Measurements from ENCODE around the gene BCL7A. TPM values are rescaled to one million over a fixed set of nuclear protein-coding genes. Genes with fewer than 3 reads are reported as not detected.

BCL7A gene
- total and polyA plus RNA-seq, 10 of the 15 experiments (the other 5 are each of a cell fraction or from before 2014, with no cell fraction given), result 0.37 to 17.2 (median 11.7) TPM

DNA sequence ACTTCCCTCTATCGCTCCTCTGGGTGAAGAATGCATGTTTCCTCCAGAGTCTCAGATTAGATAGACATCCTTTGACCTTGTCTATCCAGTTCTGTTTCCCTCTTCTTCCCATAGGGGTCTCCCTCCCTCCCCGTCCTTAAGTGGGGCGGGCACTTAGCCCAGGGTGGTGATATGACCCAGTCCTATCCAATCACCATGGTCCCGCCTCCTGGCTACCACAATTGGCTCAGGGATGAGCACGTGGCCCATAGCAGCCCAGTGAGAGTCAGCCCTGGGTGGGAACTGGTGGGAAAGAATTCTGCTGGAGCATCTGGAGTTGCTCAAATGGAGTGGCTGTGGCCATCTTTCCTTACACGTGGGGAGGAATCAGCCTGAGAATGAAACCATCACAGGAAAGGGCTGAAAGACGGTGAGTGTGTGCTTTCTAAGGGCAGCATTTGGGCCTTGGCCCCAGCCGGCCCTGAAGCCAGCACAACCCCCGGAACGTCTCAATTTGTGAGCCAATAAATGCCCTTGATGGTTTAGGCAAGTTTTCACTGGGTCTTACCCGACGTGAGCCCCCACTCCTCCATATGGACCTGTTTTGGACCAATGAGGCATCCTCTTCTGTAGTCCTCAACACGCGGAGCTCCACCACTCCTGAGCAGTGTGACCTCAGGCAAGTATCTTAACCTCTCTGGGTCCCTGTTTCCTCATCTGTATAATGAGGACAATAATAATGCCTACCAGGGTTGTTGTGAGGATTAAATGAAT, 42.5 kb downstream of the BCL7A start (continued):
- TF ChIP-seq, protein P1, sequence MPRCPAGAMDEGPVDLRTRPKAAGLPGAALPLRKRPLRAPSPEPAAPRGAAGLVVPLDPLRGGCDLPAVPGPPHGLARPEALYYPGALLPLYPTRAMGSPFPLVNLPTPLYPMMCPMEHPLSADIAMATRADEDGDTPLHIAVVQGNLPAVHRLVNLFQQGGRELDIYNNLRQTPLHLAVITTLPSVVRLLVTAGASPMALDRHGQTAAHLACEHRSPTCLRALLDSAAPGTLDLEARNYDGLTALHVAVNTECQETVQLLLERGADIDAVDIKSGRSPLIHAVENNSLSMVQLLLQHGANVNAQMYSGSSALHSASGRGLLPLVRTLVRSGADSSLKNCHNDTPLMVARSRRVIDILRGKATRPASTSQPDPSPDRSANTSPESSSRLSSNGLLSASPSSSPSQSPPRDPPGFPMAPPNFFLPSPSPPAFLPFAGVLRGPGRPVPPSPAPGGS (IDR thresholded peaks at IDR 0.05; ENCODE audit: borderline replicate concordance, insufficient read depth, low read depth, low read length, poor library complexity, severe bottlenecking), result no peak

DNA sequence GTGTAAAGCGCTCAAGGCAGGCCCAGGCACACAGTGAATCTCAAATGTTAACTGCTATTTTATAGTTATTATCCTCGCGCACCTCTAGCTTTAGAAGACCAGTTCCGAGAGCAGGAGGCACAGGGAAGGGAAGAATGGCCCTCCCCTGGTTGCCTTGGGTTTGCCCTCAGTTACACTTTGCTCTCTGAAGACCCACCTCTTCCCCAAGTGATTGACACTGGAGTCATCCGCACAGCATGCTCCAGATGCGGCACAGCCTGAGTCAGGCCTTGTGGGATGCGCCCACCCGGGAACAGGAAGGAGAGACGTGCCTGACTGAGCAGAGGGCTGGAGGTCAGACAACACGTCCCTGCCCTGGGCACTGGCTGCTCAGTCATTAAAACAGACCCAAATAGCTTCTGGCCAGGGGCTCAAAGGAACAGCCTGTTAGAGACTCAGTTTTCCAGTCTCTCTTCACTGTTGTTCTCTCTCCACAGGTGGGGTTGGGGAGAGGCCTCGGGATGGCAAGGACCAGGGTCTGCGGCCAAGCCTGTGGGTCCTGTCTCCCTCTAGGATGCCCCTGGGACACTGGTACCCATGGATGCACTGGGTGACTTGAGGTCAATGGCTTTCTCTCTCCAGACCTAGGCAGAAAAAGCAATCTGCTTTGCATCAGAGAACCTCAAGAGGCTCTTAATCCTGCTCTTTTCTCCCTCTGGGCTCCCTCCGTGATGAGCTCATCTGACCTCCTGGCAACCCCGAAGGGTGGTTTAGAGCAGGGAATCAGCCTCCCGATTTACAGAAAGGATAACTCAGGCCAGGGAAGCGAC, 43.3 kb downstream of the BCL7A start:
- ChIA-PET RAD21 (ENCODE audit: unreplicated experiment) (interaction anchor here (1.0 to 1.4 kb wide), 3 partner anchors 9 to 177 kb away, joined by 3 to 4 read pairs (median 3); partner anchors contain the start of gene PSMD9), SMC1A (ENCODE audit: uncharacterized antibody, unreplicated experiment) (interaction anchor here (0.6 kb wide), 1 partner anchor 149 kb away, joined by 3 read pairs; no protein-coding TSS in a partner anchor), CTCF (interaction anchor here (2.3 kb wide), 1 partner anchor 58 kb away, joined by 10 read pairs; no protein-coding TSS in a partner anchor), POLR2A (no interaction called here)
- peaks cover 0 to 1% of the 10 kb centered on the region in 2 experiments; a peak in 1 of 4 replicates for H3K36me3 ChIP-seq (ENCODE audit: control insufficient read depth in 2 of 2, insufficient read depth in 2 of 2, low read length in 1 of 2)
- no peaks in the 10 kb centered on the region for H3K9me3 ChIP-seq (replicated peaks; ENCODE audit: control insufficient read depth, insufficient read depth, low read length)
- H3K27me3 ChIP-seq (replicated peaks in 1 of 2; ENCODE audit: control insufficient read depth in 2 of 2, insufficient read depth in 2 of 2, low read length in 1 of 2), result no peaks in the 10 kb centered on the region
- peak overlapping the region; percentile 28; the same call in 1 of the 2 replicates for H3K4me2 ChIP-seq (ENCODE audit: control insufficient read depth, insufficient read depth)
- no peaks in the 10 kb centered on the region for H4K20me1 ChIP-seq (ENCODE audit: control insufficient read depth, insufficient read depth)
- TF ChIP-seq, protein P2, sequence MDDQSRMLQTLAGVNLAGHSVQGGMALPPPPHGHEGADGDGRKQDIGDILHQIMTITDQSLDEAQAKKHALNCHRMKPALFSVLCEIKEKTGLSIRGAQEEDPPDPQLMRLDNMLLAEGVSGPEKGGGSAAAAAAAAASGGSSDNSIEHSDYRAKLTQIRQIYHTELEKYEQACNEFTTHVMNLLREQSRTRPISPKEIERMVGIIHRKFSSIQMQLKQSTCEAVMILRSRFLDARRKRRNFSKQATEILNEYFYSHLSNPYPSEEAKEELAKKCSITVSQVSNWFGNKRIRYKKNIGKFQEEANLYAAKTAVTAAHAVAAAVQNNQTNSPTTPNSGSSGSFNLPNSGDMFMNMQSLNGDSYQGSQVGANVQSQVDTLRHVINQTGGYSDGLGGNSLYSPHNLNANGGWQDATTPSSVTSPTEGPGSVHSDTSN (IDR thresholded peaks at IDR 0.05; ENCODE audit: insufficient replicate concordance, low read depth, low read length), result peak; percentile 73
- TF ChIP-seq, protein P3, sequence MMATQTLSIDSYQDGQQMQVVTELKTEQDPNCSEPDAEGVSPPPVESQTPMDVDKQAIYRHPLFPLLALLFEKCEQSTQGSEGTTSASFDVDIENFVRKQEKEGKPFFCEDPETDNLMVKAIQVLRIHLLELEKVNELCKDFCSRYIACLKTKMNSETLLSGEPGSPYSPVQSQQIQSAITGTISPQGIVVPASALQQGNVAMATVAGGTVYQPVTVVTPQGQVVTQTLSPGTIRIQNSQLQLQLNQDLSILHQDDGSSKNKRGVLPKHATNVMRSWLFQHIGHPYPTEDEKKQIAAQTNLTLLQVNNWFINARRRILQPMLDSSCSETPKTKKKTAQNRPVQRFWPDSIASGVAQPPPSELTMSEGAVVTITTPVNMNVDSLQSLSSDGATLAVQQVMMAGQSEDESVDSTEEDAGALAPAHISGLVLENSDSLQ (IDR thresholded peaks at IDR 0.05), result peak; percentile 78
- no peak for TF ChIP-seq GATAD2B (conservative IDR thresholded peaks at IDR 0.05; ENCODE audit: low read depth)
- FAIRE-seq (no peak), DNase-seq (ENCODE audit: low read depth, low spot score) (no peak), ATAC-seq (no peak)
- no peak overlapping the region for H3K9ac ChIP-seq (ENCODE audit: control insufficient read depth, insufficient read depth, low read length)
- 67% methylated on average over 16 of the region's 16 CpGs for WGBS (ENCODE audit: insufficient coverage, insufficient replicate concordance, low lambda C conversion rate, missing lambda C conversion rate)
- peak overlapping the region; percentile 52; the same call in 1 of the 2 replicates for H3K4me3 ChIP-seq
- no peaks in the 10 kb centered on the region for H3K79me2 ChIP-seq (ENCODE audit: control insufficient read depth, insufficient read depth, low read length)
- peaks cover 15% of the 10 kb centered on the region for H3K4me1 ChIP-seq (ENCODE audit: control insufficient read depth, insufficient read depth, low read length)
- BruUV-seq (replicated peaks), result no TSS peak
- in situ Hi-C loops (cut with MboI), result no loop called here
- no peak overlapping the region; the same call in 1 of the 2 replicates for H2AFZ ChIP-seq (ENCODE audit: control insufficient read depth, low read depth, low read length)
- intact Hi-C loops (cut with micrococcal nuclease; ENCODE audit: unreplicated experiment), result loop anchor here (2.0 kb wide), 1 partner anchor 58 kb away; no protein-coding TSS in a partner anchor
- H3K27ac ChIP-seq (ENCODE audit: control insufficient read depth, insufficient read depth), result no peak overlapping the region

Data from GM12878 (cell line).